Upper lobe of right lung (tissue), 1 donor: ENCODE data around the gene MYO5B. TPM values are rescaled to one million over a fixed set of nuclear protein-coding genes. Genes with fewer than 3 reads are reported as not detected.
"Not testable (repeated sequence)": the region's sequence is repeated elsewhere in the genome, so short reads cannot be mapped to it uniquely, and the experiment has no call there.

ENCODE experiments used
- ATAC-seq: fragments of 200-7000 bp; cut with Tn5 transposase; one replicate; pipeline ENCODE4 v1.9.1; 2020; ENCODE audit warnings: mild to moderate bottlenecking, moderate library complexity
- DNase-seq: peaks from one replicate; pipeline ENCODE4 v3.0.0-alpha.2; 2020
- H3K27ac ChIP-seq: fragments of 200-600 bp; one replicate; pipeline ENCODE4 v1.8.0; 2022
- H3K27me3 ChIP-seq: fragments of 200-600 bp; one replicate; pipeline ENCODE4 v1.8.0; 2022; ENCODE audit warnings: mild to moderate bottlenecking
- H3K36me3 ChIP-seq: fragments of 200-600 bp; one replicate; pipeline ENCODE4 v1.8.0; 2022
- H3K4me1 ChIP-seq: fragments of 200-600 bp; one replicate; pipeline ENCODE4 v1.8.0; 2022
- H3K4me3 ChIP-seq: fragments of 200-600 bp; one replicate; pipeline ENCODE4 v1.8.0; 2022; ENCODE audit warnings: mild to moderate bottlenecking
- H3K9me3 ChIP-seq: fragments of 200-600 bp; one replicate; pipeline ENCODE4 v1.8.0; 2022
- CTCF ChIP-seq: fragments of 200-600 bp; IDR thresholded peaks from one replicate; pipeline ENCODE4 v1.8.0; 2022; ENCODE audit warnings: antibody characterized with exemption
- intact Hi-C: fragments of 100-400 bp; cut with DNase I; formaldehyde crosslinking; loops from one replicate; pipeline ENCODE4 v1.11.0; 2022
- total RNA-seq: library from RNA; stranded (reverse); fragmentation: NEBNext Ultra II Directional; extraction: Animal tissue kit (Norgen Biotek cat#: 25700); gene quantifications from one replicate; pipeline ENCODE4 v1.2.1, GENCODE V29; 2021
- donor health status: DM: no; HTN: yes; CAD: no; lungs with severe emphysema.

Gene MYO5B
- total RNA-seq, 1 donor from 2014 or later: 31.6 TPM

- Histone ChIP-seq H3K4me1 (no peaks in the 10 kb centered on the region), H3K27me3 (no peaks in the 10 kb centered on the region), H3K4me3 (no peak overlapping the region), H3K9me3 (no peaks in the 10 kb centered on the region), H3K27ac (no peak overlapping the region), H3K36me3 (no peaks in the 10 kb centered on the region)
- TF ChIP-seq CTCF: no peak
- no peak for ATAC-seq
- DNase-seq: no peak
- intact Hi-C loops: no loop called here
Observed at GRCh38 chr18:49838381-49838780, 356.6 kb downstream of the MYO5B start.

GRCh38 chr18:49837889-49838288, 357.1 kb downstream of the MYO5B start:
- H3K9me3 ChIP-seq: no peaks in the 10 kb centered on the region
- no peaks in the 10 kb centered on the region for H3K36me3 ChIP-seq
- H3K4me1 ChIP-seq: no peaks in the 10 kb centered on the region
- DNase-seq: no peak
- no peaks in the 10 kb centered on the region for H3K27me3 ChIP-seq
- no peak for ATAC-seq
- TF ChIP-seq CTCF: no peak
- intact Hi-C loops: no loop called here
- no peak overlapping the region for H3K27ac ChIP-seq
- no peak overlapping the region for H3K4me3 ChIP-seq

- H3K4me3 ChIP-seq, H3K9me3 ChIP-seq, H3K4me1 ChIP-seq, H3K27ac ChIP-seq, ATAC-seq, intact Hi-C loops, H3K27me3 ChIP-seq, DNase-seq, H3K36me3 ChIP-seq: not testable (repeated sequence)
Observed at GRCh38 chr18:49837316-49837835, 357.6 kb downstream of the MYO5B start.

GRCh38 chr18:49835405-49835804, 359.5 kb downstream of the MYO5B start:
- Histone ChIP-seq H3K4me3 (no peak overlapping the region), H3K36me3 (no peaks in the 10 kb centered on the region), H3K27ac (no peak overlapping the region), H3K4me1 (no peaks in the 10 kb centered on the region), H3K9me3 (no peaks in the 10 kb centered on the region), H3K27me3 (no peaks in the 10 kb centered on the region)
- intact Hi-C loops: no loop called here
- no peak for TF ChIP-seq CTCF
- ATAC-seq (no peak), DNase-seq (no peak)

- H3K27me3 ChIP-seq: no peaks in the 10 kb centered on the region
- DNase-seq (no peak), ATAC-seq (no peak)
- H3K36me3 ChIP-seq: no peaks in the 10 kb centered on the region
- no peak overlapping the region for H3K27ac ChIP-seq
- no peak for TF ChIP-seq CTCF
- intact Hi-C loops: no loop called here
- no peaks in the 10 kb centered on the region for H3K4me1 ChIP-seq
- no peaks in the 10 kb centered on the region for H3K9me3 ChIP-seq
- no peak overlapping the region for H3K4me3 ChIP-seq
Observed at GRCh38 chr18:49834258-49834657, 360.7 kb downstream of the MYO5B start.

GRCh38 chr18:49833814-49834213, 361.1 kb downstream of the MYO5B start:
- Histone ChIP-seq H3K9me3 (no peaks in the 10 kb centered on the region), H3K4me3 (no peak overlapping the region), H3K27me3 (no peaks in the 10 kb centered on the region), H3K36me3 (no peaks in the 10 kb centered on the region), H3K27ac (no peak overlapping the region), H3K4me1 (no peaks in the 10 kb centered on the region)
- intact Hi-C loops: no loop called here
- no peak for TF ChIP-seq CTCF
- no peak for ATAC-seq
- DNase-seq: no peak
